GM12874 (cell line): ENCODE results near the gene EPHA6.

ENCODE experiments used
- TF ChIP-seq, protein P1 (sequence below): IDR thresholded peaks from 2 replicates; pipeline ENCODE4 v1.5.1; 2011; ENCODE audit warnings: low read depth, mild to moderate bottlenecking, control low read depth, low read length, moderate library complexity; ENCODE audit not compliant: insufficient read depth

EPHA6 gene

DNA sequence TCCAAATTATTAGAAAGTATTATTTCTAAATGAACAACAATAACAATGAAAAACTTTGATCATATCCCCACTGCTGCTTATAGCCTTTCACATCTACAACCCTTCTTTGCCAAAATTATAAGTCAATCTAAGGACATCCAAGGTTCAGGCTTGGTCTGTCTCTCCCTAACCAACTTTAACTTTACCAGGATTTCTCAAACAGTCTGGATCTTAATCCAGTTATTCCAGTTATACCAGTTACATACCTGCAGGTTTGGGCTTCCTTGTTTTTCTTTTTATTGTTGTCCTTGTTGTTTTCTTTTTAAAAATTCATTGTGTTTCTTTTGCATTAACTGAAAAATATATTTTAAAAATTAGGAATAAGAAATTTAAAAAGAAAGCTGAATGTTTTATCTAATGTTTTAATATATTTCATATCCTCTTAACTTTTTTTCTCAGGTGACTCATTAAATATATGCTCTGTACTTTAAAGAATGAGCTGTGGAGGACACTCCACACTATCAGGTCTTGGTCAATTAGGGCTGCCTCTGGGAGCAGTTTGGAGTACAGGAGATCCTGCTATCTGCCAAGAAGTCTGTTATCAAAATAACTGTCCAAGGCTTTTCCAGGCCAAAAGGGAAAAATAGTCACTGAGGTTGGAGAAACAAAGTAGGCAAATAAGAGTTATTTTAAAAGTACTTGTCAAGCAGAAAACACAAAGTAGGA lies 421.4 kb downstream of the EPHA6 start:
- TF ChIP-seq, protein P1, sequence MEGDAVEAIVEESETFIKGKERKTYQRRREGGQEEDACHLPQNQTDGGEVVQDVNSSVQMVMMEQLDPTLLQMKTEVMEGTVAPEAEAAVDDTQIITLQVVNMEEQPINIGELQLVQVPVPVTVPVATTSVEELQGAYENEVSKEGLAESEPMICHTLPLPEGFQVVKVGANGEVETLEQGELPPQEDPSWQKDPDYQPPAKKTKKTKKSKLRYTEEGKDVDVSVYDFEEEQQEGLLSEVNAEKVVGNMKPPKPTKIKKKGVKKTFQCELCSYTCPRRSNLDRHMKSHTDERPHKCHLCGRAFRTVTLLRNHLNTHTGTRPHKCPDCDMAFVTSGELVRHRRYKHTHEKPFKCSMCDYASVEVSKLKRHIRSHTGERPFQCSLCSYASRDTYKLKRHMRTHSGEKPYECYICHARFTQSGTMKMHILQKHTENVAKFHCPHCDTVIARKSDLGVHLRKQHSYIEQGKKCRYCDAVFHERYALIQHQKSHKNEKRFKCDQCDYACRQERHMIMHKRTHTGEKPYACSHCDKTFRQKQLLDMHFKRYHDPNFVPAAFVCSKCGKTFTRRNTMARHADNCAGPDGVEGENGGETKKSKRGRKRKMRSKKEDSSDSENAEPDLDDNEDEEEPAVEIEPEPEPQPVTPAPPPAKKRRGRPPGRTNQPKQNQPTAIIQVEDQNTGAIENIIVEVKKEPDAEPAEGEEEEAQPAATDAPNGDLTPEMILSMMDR = no peak

DNA sequence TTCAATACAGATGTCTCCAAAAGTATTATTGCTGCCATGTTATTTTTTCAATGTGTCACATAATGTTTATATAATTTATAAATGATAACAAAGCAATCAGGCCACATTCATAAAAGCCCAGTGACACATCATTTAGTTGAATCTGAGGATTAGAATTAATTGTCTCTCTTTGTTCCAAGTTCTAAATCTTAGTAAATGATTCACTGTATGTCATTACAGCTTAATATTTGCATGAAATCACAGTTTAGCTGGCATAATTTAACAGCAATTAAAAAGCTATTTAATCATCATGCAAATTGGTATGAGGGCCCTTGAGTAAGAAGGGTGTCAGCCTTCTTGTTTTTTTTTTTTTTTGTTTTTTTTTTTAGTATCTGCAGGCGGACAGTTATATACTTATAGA lies 427.0 kb downstream of the EPHA6 start:
- TF ChIP-seq, protein P1 = no peak

GRCh38 chr3:97245201-97245910 lies 431.0 kb downstream of the EPHA6 start:
- TF ChIP-seq, protein P1 = no peak

DNA sequence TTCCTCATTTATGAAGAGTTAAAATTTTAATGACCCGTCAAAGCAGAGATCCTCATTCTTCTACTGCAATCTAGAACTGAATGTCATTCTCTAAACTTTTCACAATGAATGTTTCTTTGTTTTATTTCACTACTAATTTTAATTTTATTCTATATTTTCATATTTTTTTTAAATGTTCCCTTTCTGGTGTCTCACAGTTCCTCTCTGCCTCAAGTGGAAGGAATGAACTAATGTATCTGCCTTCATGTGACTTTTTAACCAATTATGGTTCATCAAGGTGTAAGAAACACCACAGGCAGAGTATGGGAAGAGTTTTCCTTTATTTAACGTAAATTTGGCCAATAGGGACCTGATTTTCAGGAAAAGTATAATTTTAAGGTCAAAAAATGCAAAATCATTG lies 441.7 kb downstream of the EPHA6 start:
- TF ChIP-seq, protein P1 = no peak

- TF ChIP-seq, protein P1 = no peak
Observed at GRCh38 chr3:97257942-97258697, 443.7 kb downstream of the EPHA6 start.

DNA sequence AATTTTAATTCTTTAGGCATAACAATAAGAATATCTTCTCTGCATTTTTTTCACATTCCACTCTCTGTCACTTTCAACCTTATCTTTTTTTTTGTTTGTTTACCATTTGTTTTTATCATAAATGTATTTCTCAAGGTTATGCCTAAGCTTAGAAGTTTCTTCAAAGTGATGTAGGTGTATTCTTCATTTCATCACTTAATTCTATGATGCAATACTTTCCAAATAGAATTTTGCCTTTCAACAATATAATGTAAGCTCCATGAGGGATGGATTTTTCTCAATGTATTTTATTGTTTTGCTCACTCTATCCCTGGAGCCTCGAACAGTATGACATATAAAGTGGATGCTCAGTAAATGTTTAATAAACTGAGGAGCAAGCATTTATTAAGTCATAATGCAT lies 444.9 kb downstream of the EPHA6 start:
- TF ChIP-seq, protein P1 = no peak

- TF ChIP-seq, protein P1 = no peak
Observed at GRCh38 chr3:97264180-97264579, 449.8 kb downstream of the EPHA6 start.
